GM12878 (cell line): ENCODE results near the gene LARP4B. TPM values are rescaled to one million over a fixed set of nuclear protein-coding genes. Genes with fewer than 3 reads are reported as not detected.

ENCODE experiments used
- ATAC-seq: fragments of 200-7000 bp; cut with Tn5 transposase; 3 replicates; pipeline ENCODE4 v1.9.1; 2020; ENCODE audit warnings: mild to moderate bottlenecking, moderate library complexity
- BruUV-seq: library from RNA; stranded (reverse); fragments of 400-500 nt; replicated peaks from 2 replicates; lab custom pipeline; 2021; lab: Mats Ljungman, UMichigan
- CTCF ChIA-PET: fragments of 300-600 bp; sonication (Branson Sonifier 250); formaldehyde crosslinking; extraction: SDS; loops from one replicate; lab custom pipeline; 2021; ENCODE audit warnings: inconsistent platforms; lab: Yijun Ruan, JAX
- POLR2A ChIA-PET: fragments of 350-600 bp; formaldehyde crosslinking; extraction: SDS; loops from one replicate; lab custom pipeline; 2021; ENCODE audit warnings: inconsistent platforms; lab: Charles Lee
- RAD21 ChIA-PET: fragments of 300-600 bp; sonication (Branson Sonifier 250); formaldehyde crosslinking; loops from one replicate; lab custom pipeline; 2023; ENCODE audit warnings: antibody characterized with exemption; ENCODE audit not compliant: unreplicated experiment; lab: Charles Lee
- SMC1A ChIA-PET: fragments of 300-600 bp; sonication (Branson Sonifier 250); formaldehyde crosslinking; loops from one replicate; lab custom pipeline; 2023; ENCODE audit not compliant: unreplicated experiment, uncharacterized antibody; lab: Charles Lee
- DNase-seq: peaks from one replicate; pipeline ENCODE4 v3.0.0-alpha.2; 2011; ENCODE audit warnings: low read depth, low spot score
- FAIRE-seq: peaks from 3 replicates; lab custom pipeline; 2011; peaks lifted over from hg19 to GRCh38; lab: Jason Lieb, UNC
- H2AFZ ChIP-seq: 2 replicates; pipeline ENCODE4 v1.6.0; 2011; ENCODE audit warnings: low read depth, low read length, control low read depth; ENCODE audit not compliant: control insufficient read depth
- H3K27ac ChIP-seq: 2 replicates; pipeline ENCODE4 v1.5.1; 2011; ENCODE audit warnings: control low read depth; ENCODE audit not compliant: control insufficient read depth, insufficient read depth
- H3K27me3 ChIP-seq, 2 experiments: replicated peaks in 1 of 2; 2 replicates each; pipeline versions ENCODE4 v1.6.0 to v1.6.1; 2011; ENCODE audit warnings: low read length in 1 of 2; ENCODE audit not compliant: control insufficient read depth in 2 of 2, insufficient read depth in 2 of 2
- H3K36me3 ChIP-seq, 2 experiments: 2 replicates each; pipeline ENCODE4 v1.5.1; 2011; ENCODE audit warnings: low read length in 1 of 2; ENCODE audit not compliant: control insufficient read depth in 2 of 2, insufficient read depth in 2 of 2
- H3K4me1 ChIP-seq: 2 replicates; pipeline ENCODE4 v1.6.1; 2011; ENCODE audit warnings: mild to moderate bottlenecking, low read length, moderate library complexity, mixed read lengths; ENCODE audit not compliant: control insufficient read depth, insufficient read depth
- H3K4me2 ChIP-seq: 2 replicates; pipeline ENCODE4 v1.6.0; 2011; ENCODE audit warnings: control low read depth; ENCODE audit not compliant: control insufficient read depth, insufficient read depth
- H3K4me3 ChIP-seq: fragments of 200-600 bp; sonication (generic); 2 replicates; pipeline ENCODE4 v1.5.1; 2016
- H3K79me2 ChIP-seq: 2 replicates; pipeline ENCODE4 v1.6.0; 2011; ENCODE audit warnings: low read length; ENCODE audit not compliant: control insufficient read depth, insufficient read depth
- H3K9ac ChIP-seq: 2 replicates; pipeline ENCODE4 v1.8.0; 2011; ENCODE audit warnings: low read length, control low read depth, mixed read lengths; ENCODE audit not compliant: control insufficient read depth, insufficient read depth
- H3K9me3 ChIP-seq: replicated peaks from 3 replicates; pipeline ENCODE4 v1.5.1; 2011; ENCODE audit warnings: mild to moderate bottlenecking, low read length; ENCODE audit not compliant: control insufficient read depth, insufficient read depth
- H4K20me1 ChIP-seq: 2 replicates; pipeline ENCODE4 v1.6.0; 2011; ENCODE audit not compliant: control insufficient read depth, insufficient read depth
- BACH1 ChIP-seq: fragments of 450-650 bp; IDR thresholded peaks from 2 replicates; pipeline ENCODE4 v1.6.1; 2017; ENCODE audit warnings: mild to moderate bottlenecking, borderline replicate concordance
- BCL3 ChIP-seq: IDR thresholded peaks from 2 replicates; pipeline ENCODE4 v1.6.1; 2011; ENCODE audit warnings: borderline replicate concordance, low read depth, mild to moderate bottlenecking, moderate library complexity, low read length; ENCODE audit not compliant: insufficient read depth, poor library complexity, severe bottlenecking
- CREB1 ChIP-seq: IDR thresholded peaks from 2 replicates; pipeline ENCODE4 v1.6.1; 2012; ENCODE audit warnings: low read depth, mild to moderate bottlenecking, inconsistent platforms
- MXI1 ChIP-seq: fragments of 150-350 bp; IDR thresholded peaks from 2 replicates; pipeline ENCODE4 v1.6.1; 2011; ENCODE audit warnings: low read depth, mild to moderate bottlenecking, inconsistent platforms, low read length, improper control_type of control experiment
- PAX8 ChIP-seq: fragments of 450-650 bp; IDR thresholded peaks from 2 replicates; pipeline ENCODE4 v1.6.1; 2017; ENCODE audit warnings: mild to moderate bottlenecking, moderate library complexity
- PML ChIP-seq: IDR thresholded peaks from 2 replicates; pipeline ENCODE4 v1.6.1; 2012; ENCODE audit warnings: low read length, inconsistent platforms
- PRDM15 ChIP-seq: fragments of 450-650 bp; formaldehyde crosslinking; IDR thresholded peaks from 2 replicates; pipeline ENCODE4 v1.4.0; 2020; ENCODE audit warnings: mild to moderate bottlenecking, moderate library complexity
- RELA ChIP-seq: fragments of 450-650 bp; IDR thresholded peaks from 2 replicates; pipeline ENCODE4 v1.8.0; 2014; ENCODE audit warnings: borderline replicate concordance; ENCODE audit not compliant: partially characterized antibody
- TARDBP ChIP-seq: IDR thresholded peaks from 2 replicates; pipeline ENCODE4 v1.6.1; 2016; ENCODE audit warnings: borderline replicate concordance
- ZNF217 ChIP-seq: fragments of 450-650 bp; IDR thresholded peaks from 2 replicates; pipeline ENCODE4 v1.6.1; 2017; ENCODE audit warnings: antibody characterized with exemption, mild to moderate bottlenecking
- WGBS: methylation state at CpG from one replicate; pipeline ENCODE4 v1.1.6; 2016; ENCODE audit warnings: low lambda C conversion rate; ENCODE audit not compliant: insufficient replicate concordance, insufficient coverage; ENCODE audit errors: missing lambda C conversion rate; 5-methylcytosine and 5-hydroxymethylcytosine counted together
- in situ Hi-C: fragments of 300-500 bp; cut with MboI; formaldehyde crosslinking; loops from 9 replicates; pipeline ENCODE4 v1.14.3; 2018; ENCODE audit warnings: mixed read lengths
- intact Hi-C: fragments of 100-400 bp; cut with micrococcal nuclease; formaldehyde crosslinking; loops from one replicate; pipeline ENCODE4 v1.14.2; 2022; ENCODE audit not compliant: unreplicated experiment
- polyA plus RNA-seq, 11 experiments: library from polyadenylated mRNA; depleted of rRNA in 4 of 11; unstranded in 6 of 11; stranded (reverse) in 5 of 11; fragments of >200 nt; fragmentation: Nextera tagmentation in 4 of 11; fragmentation: Illumina TruSeq in 1 of 11; extraction: Ambion mirVana in 4 of 11; extraction: Trizol in 1 of 11; gene quantifications; 1 replicate in 1 of 11; 2 replicates in 10 of 11; pipeline versions ENCODE4 v1.2.1 to v1.2.3, GENCODE V29; 2011 to 2016; ENCODE audit warnings: inconsistent platforms in 2 of 11, missing spikeins in 2 of 11, low read depth in 1 of 11
- total RNA-seq, 4 experiments: library from RNA; depleted of rRNA in 3 of 4; stranded (reverse); fragments of >200 nt in 3 of 4; fragmentation: Illumina TruSeq in 1 of 4; extraction: Trizol in 1 of 4; gene quantifications; 2 replicates each; pipeline versions ENCODE4 v1.2.1 to v1.2.3, GENCODE V29; 2013 to 2021
- TF ChIP-seq, protein P1 (sequence below): fragments of 450-650 bp; IDR thresholded peaks from 2 replicates; pipeline ENCODE4 v1.6.1; 2016; ENCODE audit warnings: mild to moderate bottlenecking

Gene LARP4B
- total and polyA plus RNA-seq, 10 of the 15 experiments (the other 5 are each of a cell fraction or from before 2014, with no cell fraction given) = 10.5 to 119 (median 39.4) TPM

DNA sequence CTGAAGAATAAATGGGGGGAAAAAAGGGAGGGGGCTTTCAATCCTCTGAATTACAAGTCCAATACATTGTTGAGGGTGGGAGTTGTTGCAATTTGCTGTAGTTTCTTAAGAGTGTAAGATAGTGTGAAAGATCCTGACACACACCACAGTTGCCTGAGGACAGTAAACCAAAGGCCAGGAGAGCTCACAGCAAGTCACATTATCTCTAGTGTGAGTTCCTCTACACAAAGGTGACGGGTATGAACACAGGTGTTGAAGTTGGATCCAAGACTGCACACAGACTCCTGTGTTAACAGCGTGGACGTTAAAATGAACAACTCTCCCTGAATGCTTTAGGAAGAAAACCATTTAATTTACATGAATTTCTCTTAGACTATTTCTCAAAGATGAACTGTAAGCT is 12.0 kb downstream of the LARP4B start:
- TF ChIP-seq ZNF217 (no peak), BCL3 (no peak), RELA (no peak), PAX8 (no peak), PML (no peak), PRDM15 (CRISPR knock-in tag) (no peak), BACH1 (no peak), TARDBP (no peak), CREB1 (no peak), MXI1 (no peak)
- TF ChIP-seq, protein P1, sequence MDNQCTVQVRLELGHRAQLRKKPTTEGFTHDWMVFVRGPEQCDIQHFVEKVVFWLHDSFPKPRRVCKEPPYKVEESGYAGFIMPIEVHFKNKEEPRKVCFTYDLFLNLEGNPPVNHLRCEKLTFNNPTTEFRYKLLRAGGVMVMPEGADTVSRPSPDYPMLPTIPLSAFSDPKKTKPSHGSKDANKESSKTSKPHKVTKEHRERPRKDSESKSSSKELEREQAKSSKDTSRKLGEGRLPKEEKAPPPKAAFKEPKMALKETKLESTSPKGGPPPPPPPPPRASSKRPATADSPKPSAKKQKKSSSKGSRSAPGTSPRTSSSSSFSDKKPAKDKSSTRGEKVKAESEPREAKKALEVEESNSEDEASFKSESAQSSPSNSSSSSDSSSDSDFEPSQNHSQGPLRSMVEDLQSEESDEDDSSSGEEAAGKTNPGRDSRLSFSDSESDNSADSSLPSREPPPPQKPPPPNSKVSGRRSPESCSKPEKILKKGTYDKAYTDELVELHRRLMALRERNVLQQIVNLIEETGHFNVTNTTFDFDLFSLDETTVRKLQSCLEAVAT = no peak
- Histone ChIP-seq H3K27me3 (no peaks in the 10 kb centered on the region), H3K27ac (no peak overlapping the region), H3K4me2 (no peak overlapping the region), H3K4me1 (no peaks in the 10 kb centered on the region), H4K20me1 (peaks cover 3% of the 10 kb centered on the region), H3K79me2 (peaks cover 79% of the 10 kb centered on the region), H3K36me3 (peaks cover 5 to 23% of the 10 kb centered on the region in 2 experiments), H3K9me3 (no peaks in the 10 kb centered on the region; the same call in 2 of the 3 replicates), H3K4me3 (no peak overlapping the region), H3K9ac (no peak overlapping the region), H2AFZ (no peak overlapping the region)
- SMC1A ChIA-PET = interaction anchor here (0.6 to 1.2 kb wide), 3 partner anchors 9 to 46 kb away, joined by 3 to 6 read pairs (median 3); no protein-coding TSS in a partner anchor
- no peak for FAIRE-seq
- 98% methylated on average over 3 of the region's 3 CpGs for WGBS
- DNase-seq = no peak
- intact Hi-C loops (no loop called here), in situ Hi-C loops (no loop called here)
- no TSS peak for BruUV-seq
- RAD21 ChIA-PET = no interaction called here
- CTCF ChIA-PET = interaction anchor here (0.6 kb wide), 1 partner anchor 65 kb away, joined by 3 read pairs; no protein-coding TSS in a partner anchor
- ATAC-seq = no peak; the same call in 2 of the 3 replicates
- POLR2A ChIA-PET = interaction anchor here (0.7 to 1.1 kb wide), 2 partner anchors 9 to 202 kb away, joined by 3 to 5 read pairs; no protein-coding TSS in a partner anchor
